KMS-11 (cell line): Measurements from ENCODE around the gene NPL.

Experiments used
- H2AFZ ChIP-seq: fragments of 200-600 bp; sonication (generic); 2 replicates; pipeline ENCODE4 v1.6.1; 2016; ENCODE audit warnings: antibody characterized with exemption, mixed run types, low read depth
- H3K27ac ChIP-seq: fragments of 200-600 bp; sonication (generic); 2 replicates; pipeline ENCODE4 v1.6.1; 2016; ENCODE audit warnings: mild to moderate bottlenecking, mixed run types
- H3K27me3 ChIP-seq: fragments of 200-600 bp; sonication (generic); 2 replicates; pipeline ENCODE4 v1.6.1; 2017; ENCODE audit warnings: mild to moderate bottlenecking, low read depth, mixed run types, moderate library complexity; ENCODE audit not compliant: insufficient read depth
- H3K36me3 ChIP-seq: fragments of 200-600 bp; sonication (generic); 2 replicates; pipeline ENCODE4 v1.6.1; 2017; ENCODE audit warnings: mild to moderate bottlenecking, mixed run types; ENCODE audit not compliant: insufficient read depth
- H3K4me1 ChIP-seq: fragments of 200-600 bp; sonication (generic); 2 replicates; pipeline ENCODE4 v1.6.1; 2016; ENCODE audit warnings: mild to moderate bottlenecking, low read depth, mixed run types; ENCODE audit not compliant: poor library complexity, severe bottlenecking
- H3K4me2 ChIP-seq: fragments of 200-600 bp; sonication (generic); 2 replicates; pipeline ENCODE4 v1.7.0; 2016; ENCODE audit warnings: mild to moderate bottlenecking, mixed run types
- H3K4me3 ChIP-seq: fragments of 200-600 bp; sonication (generic); IDR thresholded peaks from 2 replicates; pipeline ENCODE4 v1.6.1; 2017; ENCODE audit warnings: low read depth, low read length, mixed read lengths; ENCODE audit not compliant: insufficient read depth
- H3K79me2 ChIP-seq: fragments of 200-600 bp; sonication (generic); 2 replicates; pipeline ENCODE4 v1.6.1; 2016; ENCODE audit warnings: low read depth, mixed run types; ENCODE audit not compliant: insufficient read depth
- H3K9ac ChIP-seq: fragments of 200-600 bp; sonication (generic); 2 replicates; pipeline ENCODE4 v1.6.1; 2016; ENCODE audit warnings: mild to moderate bottlenecking, mixed run types
- H4K20me1 ChIP-seq: fragments of 200-600 bp; sonication (generic); 2 replicates; pipeline ENCODE4 v1.6.1; 2016; ENCODE audit warnings: mild to moderate bottlenecking, mixed run types; ENCODE audit not compliant: insufficient read depth
- TF ChIP-seq, protein P1 (sequence below): fragments of 200-600 bp; sonication (generic); conservative IDR thresholded peaks from 2 replicates; pipeline ENCODE4 v1.6.1; 2017; ENCODE audit warnings: low read depth, mild to moderate bottlenecking, antibody characterized with exemption, low read length, moderate library complexity, mixed read lengths

The NPL gene

DNA sequence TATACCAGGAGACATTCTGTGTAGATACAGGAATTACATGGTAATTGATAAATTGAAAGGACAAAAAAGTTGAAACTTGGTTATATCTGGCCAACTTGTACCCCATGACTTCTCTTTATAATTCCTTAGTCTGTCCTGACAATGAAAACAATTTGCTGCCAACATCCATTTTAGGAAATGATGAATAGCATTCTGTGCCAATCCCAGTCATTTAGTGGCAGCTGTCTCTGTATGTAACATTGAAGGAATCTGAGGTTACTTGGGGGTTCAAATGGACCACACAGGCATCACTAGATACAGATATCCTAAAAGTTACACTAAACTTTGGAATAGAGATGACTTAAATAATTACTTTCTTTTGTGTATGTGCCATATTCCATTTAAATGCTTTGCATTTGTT is 87.8 kb downstream of the NPL start:
- Histone ChIP-seq H3K9ac (no peak overlapping the region), H3K27ac (no peak overlapping the region), H3K27me3 (no peaks in the 10 kb centered on the region), H3K79me2 (peaks cover 7% of the 10 kb centered on the region; the same call in 1 of the 2 replicates), H3K4me3 (no peak overlapping the region), H3K4me1 (no peaks in the 10 kb centered on the region), H3K4me2 (no peak overlapping the region), H2AFZ (no peak overlapping the region), H3K36me3 (peaks cover 58% of the 10 kb centered on the region; the same call in 1 of the 2 replicates), H4K20me1 (no peaks in the 10 kb centered on the region)
- TF ChIP-seq, protein P1, sequence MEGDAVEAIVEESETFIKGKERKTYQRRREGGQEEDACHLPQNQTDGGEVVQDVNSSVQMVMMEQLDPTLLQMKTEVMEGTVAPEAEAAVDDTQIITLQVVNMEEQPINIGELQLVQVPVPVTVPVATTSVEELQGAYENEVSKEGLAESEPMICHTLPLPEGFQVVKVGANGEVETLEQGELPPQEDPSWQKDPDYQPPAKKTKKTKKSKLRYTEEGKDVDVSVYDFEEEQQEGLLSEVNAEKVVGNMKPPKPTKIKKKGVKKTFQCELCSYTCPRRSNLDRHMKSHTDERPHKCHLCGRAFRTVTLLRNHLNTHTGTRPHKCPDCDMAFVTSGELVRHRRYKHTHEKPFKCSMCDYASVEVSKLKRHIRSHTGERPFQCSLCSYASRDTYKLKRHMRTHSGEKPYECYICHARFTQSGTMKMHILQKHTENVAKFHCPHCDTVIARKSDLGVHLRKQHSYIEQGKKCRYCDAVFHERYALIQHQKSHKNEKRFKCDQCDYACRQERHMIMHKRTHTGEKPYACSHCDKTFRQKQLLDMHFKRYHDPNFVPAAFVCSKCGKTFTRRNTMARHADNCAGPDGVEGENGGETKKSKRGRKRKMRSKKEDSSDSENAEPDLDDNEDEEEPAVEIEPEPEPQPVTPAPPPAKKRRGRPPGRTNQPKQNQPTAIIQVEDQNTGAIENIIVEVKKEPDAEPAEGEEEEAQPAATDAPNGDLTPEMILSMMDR: no peak

DNA sequence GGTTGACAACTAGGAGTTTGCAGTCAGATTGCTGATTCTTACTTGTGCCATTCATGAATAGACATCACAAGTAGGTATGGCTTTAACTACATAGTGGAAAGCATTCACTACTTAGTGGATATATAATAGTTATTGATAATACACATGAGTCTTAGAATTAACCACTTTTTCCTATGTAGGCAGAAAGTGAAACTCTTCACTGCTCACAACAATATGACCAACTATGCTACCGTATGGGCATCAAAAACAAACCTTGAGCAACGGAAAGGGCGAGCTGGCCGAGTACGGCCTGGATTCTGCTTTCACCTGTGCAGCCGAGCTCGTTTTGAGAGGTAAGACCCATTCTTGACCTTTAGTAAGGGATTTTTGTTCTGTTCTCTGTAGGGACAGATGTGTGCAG is 88.3 kb downstream of the NPL start:
- no peak overlapping the region for H2AFZ ChIP-seq
- H3K4me1 ChIP-seq: no peaks in the 10 kb centered on the region
- H3K4me3 ChIP-seq: no peak overlapping the region
- H4K20me1 ChIP-seq: no peaks in the 10 kb centered on the region
- H3K9ac ChIP-seq: no peak overlapping the region
- H3K79me2 ChIP-seq: peaks cover 7% of the 10 kb centered on the region; the same call in 1 of the 2 replicates
- TF ChIP-seq, protein P1: no peak
- peaks cover 58% of the 10 kb centered on the region; the same call in 1 of the 2 replicates for H3K36me3 ChIP-seq
- no peaks in the 10 kb centered on the region for H3K27me3 ChIP-seq
- no peak overlapping the region for H3K4me2 ChIP-seq
- no peak overlapping the region for H3K27ac ChIP-seq
